ENCODE data around the gene SBF2.

Gene SBF2

DNA sequence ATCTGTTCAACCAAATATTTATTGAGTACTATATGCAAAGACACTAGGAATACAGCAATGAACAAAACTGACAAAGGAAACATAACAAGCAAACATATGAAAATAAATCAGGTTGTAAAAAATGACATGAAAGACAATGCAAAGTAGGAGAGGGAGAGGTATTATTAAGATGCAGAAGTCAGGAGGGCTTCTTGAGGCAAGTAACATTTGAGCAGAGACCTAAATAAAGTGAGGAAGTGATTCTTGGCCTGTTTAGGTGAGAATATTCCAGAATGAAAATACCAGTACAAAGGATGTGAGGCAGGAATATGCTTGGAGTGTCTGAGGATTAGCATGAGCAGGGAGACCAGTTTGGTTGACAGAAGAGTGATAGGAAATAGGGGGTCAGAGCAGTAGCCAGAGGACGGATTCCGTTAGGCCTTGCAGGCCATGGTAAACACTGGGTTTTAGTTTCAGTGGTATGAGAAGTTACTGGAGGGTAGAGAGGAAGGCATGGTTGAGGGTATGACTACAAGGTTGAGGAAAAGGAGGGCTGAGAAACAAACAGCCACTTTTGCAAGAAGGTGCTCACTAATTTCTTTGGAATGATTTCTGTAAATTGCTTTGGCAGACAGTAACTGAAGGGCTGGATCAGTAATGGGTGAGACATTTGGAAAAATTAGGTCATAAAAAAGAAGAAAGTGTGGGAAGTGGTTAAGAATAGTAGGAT is 438.3 kb downstream of the SBF2 start:
- DNase-seq (ENCODE audit: low read depth in 3 of 3), result no peak

DNA sequence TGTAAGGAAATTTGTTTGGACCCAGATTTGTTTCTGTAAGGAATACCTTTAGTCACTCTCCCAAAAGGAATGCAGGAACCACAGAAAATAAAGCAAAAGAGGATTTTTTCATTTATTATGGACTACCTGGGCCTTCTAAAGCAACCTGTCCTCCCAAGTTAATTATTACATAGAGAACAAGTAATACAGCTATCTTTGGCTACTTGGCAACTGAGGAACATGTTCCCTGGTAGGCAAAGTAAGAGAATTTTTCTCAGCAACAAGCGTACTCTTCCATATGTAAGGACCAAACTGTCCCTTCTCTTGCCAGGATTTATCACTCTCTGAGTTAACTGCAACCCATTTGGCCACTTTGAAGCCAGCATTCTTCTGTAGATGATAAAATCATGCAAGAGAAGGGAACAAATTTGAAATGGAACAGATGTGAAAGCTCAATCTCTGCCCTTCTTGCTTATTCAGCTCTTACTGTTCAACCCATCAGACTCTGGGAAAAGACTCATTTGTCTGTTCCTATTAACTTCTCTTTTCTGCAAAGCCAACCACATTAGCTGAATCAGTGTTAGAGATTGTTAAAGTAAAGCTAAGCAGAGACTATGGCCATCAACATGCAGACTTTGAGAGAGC is 440.0 kb downstream of the SBF2 start:
- no peak for DNase-seq (ENCODE audit: low read depth in 3 of 3)

DNA sequence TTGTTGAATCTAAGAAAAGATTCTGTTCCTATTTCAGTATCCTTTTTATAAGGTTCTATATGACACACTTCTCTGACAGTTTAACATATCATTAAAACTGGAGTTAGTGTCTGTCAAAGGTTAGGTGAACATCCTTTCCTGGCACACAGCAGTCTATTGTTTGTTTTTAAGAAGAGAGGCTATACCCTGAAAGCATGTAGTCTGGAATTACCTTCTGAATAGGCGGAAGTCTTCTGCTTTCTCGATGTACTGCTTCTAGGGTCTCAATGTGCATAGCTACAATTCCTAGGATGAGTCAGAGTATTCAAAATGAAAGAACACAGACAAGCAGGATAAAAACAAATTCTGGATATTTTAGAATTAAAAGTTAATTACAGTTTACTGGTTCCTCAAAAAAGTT is 441.6 kb downstream of the SBF2 start:
- no peak for DNase-seq (ENCODE audit: low read depth in 3 of 3)

DNA sequence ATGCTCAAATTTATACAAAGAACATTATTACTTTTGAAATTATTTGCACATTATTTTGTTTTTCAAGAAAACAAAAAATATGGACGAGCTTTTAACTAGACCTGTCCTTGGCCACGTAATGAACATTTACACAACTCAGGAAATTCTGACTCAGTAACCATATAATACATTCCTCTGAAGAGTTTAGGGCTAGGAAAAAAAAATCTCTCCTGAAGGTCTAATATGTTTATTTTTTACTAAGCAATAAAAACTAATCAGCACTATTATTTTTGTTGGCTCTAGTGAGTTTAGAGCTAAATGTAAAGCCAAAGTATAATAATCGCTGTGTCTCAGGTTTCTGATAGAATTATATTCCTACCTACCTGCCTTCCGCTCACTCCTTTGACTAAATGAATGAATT is 442.7 kb downstream of the SBF2 start:
- DNase-seq (ENCODE audit: low read depth in 3 of 3), result no peak

DNA sequence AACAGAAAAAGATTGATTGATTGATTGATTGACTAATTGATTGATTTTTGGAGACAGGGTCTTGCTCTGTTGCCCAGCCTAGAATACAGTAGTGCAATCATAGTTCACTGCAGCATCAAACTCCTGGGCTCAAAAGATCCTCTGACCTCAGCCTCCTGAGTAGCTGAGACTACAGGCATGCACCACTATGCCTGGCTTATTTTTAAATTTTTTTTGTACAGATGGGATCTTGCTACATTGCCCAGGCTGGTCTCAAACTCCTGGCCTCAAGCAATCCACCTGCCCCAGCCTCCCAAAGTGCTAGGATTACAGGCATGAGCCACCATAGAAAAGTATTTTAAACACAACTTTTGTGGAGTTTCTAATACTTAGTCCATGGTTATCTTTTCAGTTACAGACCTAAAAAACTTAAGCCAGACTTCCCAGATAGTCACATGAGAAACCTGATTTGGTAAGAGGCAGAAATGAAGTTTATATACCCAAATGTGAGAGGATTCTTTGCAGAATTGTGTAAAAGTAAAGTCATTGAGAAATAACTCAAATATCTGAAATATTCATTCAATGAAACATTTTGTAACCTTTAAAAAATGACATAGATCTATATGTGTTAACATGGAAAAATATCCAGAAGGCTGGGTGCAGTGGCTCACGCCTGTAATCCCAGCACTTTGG is 443.7 kb downstream of the SBF2 start:
- no peak for DNase-seq (ENCODE audit: low read depth in 3 of 3)

DNA sequence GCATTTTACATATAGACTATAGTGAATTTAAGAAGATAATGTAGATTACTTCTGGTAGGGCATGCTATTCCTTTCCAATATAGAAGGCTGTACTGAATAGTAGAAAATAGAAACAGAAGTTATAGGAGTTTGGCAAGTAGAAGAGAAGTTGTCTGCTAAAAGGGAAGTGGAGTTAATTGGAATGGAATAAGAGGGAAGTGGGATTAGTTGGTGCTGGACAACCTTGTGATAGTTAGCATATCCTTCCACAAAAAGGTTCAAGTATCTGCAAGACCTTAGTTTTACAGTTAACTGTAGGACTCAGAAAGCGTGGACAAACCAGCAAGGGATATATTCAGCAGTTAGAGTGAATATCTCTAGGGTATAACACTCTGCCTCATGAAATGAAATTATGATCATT is 444.6 kb downstream of the SBF2 start:
- DNase-seq (ENCODE audit: low read depth in 3 of 3), result no peak

DNA sequence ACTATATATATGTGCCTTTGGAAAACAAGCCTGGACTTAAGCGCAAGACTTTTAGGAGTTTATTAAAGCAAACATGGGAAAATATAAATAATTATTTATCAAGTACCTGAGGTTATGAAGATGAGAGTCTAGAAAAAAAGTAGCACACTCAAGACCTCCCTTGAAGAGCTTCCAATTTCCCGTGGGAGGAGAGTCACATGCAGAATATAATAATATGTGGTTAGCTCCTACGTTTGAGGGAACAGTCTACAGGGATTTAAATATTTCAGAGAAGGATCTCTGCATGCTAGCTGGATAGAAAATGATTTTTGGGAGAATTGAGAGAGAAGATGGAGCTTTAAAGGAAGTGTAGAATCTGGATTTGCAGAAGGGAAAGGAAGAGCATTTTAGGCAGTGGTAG is 446.4 kb downstream of the SBF2 start:
- DNase-seq (ENCODE audit: low read depth in 3 of 3), result no peak

DNA sequence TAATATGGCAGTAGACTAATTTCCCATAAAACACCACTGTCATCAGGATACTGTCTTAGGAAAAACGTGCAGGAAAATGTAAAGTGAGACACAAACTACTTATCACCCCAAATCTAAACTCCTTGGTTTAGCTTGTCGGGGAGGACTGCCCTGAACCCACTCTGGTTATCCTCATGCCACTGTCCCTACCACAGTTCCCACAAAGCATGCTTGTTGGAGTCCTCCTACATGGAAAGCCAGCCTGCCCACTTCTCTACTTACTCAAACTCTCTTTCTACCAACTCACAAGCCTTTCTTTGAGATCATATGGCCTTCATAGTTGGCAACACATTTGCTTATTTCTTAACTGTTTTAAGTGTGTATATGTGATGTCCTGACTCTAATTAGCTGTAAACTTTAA is 451.1 kb downstream of the SBF2 start:
- no peak for DNase-seq (ENCODE audit: low read depth in 3 of 3)

DNA sequence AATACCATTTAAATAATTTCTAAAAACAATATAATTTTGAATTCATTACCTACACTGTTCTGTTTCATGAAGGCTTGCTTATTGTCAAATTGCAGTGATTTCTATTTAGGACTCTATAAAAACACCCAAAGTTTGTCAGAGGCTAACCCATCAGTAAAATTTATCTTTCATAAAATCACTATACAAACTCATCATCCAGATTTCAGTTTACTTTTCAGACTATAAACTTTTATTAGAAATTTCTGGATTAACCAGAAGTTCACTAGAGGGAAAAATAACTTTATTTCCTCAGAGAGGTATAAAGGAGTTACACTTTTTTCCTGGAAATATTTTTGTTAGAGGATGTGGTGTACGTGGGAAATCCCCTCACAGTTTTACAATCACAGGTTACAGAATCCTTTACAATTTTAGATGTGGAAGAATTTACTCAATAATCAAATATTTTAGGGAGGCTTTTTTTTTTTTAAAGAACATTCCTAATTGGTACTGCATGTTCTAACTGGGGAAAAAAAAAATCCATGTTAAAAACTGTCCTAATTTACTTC is 453.5 kb downstream of the SBF2 start:
- no peak for DNase-seq (ENCODE audit: low read depth in 3 of 3)

DNA sequence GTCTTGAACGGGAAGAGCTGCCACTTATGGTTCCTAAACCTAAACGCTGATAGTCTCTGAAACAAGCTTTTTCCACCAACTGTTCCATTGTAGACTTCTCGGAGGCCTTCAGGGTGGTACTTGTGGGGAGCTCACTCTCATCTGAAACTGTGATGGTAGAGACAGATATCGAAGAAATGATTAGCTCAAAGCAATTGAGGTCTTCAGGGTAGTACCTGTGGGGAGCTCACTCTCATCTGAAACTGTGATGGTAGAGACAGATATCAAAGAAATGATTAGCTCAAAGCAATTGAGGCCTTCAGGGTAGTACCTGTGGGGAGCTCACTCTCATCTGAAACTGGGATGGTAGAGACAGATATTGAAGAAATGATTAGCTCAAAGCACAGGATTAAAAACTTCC is 454.5 kb downstream of the SBF2 start:
- no peak for DNase-seq (ENCODE audit: low read depth in 3 of 3)

DNA sequence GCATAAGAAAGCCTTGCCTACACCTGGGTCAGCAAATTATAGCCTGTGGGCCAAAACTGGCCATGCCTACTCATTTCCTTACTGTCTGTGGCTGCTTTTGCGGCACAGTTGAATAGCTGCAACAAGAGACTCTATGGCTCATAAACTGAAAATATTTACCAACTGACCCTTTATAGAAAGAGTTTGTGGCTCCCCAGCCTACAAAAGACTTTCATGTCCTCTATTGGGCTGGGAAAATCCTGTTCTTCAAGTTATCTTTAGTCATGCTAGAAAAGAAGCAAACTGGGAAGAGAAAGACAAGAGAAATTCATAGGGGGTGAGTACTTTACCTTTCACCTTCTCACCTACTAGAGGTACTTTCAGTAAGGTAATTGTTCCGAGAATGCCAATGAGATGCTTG is 455.1 kb downstream of the SBF2 start:
- DNase-seq (ENCODE audit: low read depth in 3 of 3), result no peak

DNA sequence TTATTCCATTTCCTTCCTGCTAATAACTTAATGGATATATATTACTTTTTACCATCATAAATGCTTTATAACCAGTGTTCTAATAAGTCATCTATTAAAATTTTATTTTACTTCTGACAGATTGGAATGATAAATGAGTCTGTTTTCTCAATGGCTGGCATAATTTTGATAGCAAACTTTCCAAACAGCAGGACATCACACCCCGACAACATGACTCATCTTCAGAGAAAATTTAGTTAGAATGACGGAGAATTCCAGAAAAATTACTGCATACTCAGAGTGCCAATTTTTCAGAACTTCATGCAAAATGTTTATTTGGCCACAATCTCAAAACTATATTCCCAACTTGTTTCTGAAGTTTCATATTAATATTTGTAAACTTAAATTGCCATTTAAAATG is 455.8 kb downstream of the SBF2 start:
- DNase-seq (ENCODE audit: low read depth in 3 of 3), result no peak

DNA sequence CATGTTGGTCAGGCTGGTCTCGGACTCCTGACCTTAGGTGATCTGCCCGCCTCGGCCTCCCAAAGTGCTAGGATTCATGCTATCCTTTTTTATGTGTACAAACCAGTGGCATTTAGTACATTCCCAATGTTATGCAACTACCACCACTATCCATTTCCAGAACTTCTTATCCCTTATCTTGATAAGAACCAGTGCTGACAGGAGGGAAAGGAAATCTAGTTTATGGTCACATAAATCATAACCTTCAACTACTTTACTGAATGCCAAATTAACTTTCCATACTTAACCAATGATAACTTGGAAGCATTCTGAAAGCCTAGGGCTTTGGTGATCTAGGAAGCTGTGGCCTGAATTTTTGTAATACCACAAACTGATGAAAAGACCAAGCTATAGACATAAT is 459.7 kb downstream of the SBF2 start:
- no peak for DNase-seq (ENCODE audit: low read depth in 3 of 3)

DNA sequence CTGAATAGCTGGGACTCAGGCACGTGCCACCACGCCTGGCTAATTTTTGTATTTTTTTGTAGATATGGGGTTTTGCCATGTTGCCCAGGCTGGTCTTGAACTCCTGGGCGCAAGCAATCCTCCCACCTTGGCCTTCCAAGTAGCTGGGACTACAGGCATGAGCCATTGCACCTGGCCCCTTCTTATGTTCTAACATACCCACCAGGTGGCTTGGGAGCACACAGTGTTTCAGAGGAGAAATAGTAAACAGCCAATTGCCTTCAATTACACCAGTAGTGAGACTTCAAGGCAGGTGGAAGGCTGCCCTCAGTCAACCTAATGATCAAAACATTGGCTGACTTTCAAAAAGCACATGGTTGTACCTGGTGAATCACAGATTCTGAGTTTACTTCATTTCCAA is 462.9 kb downstream of the SBF2 start:
- DNase-seq (ENCODE audit: low read depth in 3 of 3), result no peak

DNA sequence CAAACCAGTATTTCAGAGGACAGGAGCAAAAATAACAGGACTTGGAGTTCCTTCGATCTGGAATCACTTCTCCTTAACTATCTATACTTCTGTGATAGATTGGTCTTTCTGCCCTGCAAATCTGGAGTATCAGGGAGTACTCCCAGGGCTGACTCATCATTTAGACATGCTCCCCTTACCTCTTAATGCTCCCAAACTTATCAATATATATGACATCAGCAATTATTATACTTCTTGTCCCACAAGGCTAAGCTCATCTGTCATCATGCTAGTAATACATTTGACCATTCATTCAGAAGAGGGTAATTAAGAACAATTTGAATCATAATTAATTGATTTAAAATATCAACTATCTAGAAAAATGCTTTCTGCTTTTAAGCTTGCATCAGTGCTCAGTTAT is 466.3 kb downstream of the SBF2 start:
- DNase-seq (ENCODE audit: low read depth in 3 of 3), result no peak

DNA sequence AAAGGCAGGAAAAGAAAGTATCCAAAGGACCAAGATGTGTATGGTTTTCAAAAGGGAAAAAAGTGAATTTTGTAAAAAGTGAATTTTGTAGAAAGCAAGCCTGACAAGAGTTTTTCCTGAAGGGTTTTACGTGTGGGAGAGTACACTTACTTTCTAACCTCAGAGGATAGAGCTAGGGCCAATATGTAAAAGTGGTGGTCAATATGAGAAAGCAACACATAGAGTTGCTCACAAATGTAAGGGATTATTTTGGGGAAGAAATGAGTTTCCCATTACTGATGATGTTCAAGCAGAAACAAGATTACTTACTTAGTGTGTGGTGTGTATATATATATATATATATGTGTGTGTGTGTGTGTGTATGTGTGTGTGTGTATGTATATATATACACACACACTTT is 467.6 kb downstream of the SBF2 start:
- DNase-seq (ENCODE audit: low read depth in 3 of 3), result no peak

DNA sequence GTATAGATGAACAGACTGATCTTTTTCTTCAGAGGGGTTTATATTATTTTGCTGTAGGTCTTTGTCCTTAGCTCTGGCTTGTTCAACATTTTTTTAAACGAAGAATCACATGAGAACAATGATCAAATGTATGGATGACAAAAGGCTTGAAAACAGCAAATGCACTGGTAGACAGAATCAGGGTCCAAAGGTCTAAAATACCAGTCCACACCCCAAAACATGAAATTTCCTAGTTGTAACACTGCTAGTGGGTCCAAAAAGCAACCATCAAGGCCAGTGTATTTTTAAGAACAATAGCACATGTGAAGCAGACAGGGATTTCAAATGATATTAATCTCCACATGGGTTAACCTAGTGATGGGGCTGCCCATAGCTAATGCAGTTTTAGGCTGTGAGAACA is 468.1 kb downstream of the SBF2 start:
- no peak for DNase-seq (ENCODE audit: low read depth in 3 of 3)

DNA sequence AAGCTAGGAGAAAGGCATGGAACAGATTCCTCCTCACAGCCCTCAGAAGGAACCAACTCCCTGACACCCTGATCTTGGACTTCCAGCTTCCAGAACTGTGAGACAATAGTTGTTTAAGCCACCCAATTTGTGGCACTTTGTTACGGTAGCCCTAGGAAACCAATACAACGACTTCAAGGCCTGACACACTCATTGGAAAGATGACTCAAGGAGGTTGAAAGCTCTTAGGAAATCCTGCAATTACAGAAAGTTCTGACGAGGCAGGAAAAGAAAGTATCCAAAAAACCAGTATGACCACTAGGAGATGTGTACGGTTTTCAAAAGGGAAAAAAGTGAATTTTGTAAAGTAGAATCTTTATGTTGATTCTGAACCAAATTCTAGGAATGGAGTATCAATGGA is 468.7 kb downstream of the SBF2 start:
- DNase-seq (ENCODE audit: low read depth in 3 of 3), result no peak

DNA sequence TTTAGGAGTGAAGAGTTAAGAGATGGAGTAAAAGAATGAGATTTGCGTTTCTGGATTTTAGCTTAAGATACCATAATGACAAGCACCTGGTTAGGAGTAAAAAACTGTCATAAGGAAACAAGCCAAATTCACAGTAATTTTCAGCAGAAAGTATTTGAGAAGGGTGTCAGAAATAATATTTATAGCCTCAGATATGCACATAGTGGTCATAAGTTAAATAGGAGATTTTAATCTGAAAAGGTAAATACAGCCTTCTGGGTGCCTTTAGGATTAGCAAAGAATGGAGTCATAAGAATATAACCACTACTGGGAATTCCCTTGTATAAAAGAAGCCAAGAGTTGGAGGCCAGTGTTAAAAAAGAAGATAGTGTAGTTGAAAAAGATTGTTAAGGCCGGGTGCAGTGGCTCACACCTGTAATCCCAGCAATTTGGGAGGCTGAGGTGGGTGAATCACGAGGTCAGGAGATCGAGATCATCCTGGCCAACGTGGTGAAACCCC is 470.1 kb downstream of the SBF2 start:
- no peak for DNase-seq (ENCODE audit: low read depth in 3 of 3)

DNA sequence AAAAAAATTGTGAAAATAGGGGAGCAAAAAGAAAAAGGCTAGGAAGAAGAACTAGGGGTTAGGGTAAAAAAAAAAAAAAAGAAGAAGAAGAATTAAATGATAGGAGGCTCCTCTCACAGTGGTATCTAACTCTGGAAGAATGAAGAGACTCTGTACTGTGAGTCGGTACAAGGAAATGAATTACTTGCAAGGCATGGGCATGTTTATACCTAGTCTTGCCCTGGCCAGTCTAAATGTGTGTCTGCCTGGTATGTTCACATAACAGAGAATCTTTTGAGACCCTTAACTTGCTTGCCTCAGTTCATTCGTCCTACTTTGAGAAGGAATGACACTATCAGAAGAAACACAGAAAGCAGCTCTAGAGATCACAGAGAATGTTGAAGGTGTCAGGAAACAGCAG is 470.6 kb downstream of the SBF2 start:
- no peak for DNase-seq (ENCODE audit: low read depth in 3 of 3)

DNA sequence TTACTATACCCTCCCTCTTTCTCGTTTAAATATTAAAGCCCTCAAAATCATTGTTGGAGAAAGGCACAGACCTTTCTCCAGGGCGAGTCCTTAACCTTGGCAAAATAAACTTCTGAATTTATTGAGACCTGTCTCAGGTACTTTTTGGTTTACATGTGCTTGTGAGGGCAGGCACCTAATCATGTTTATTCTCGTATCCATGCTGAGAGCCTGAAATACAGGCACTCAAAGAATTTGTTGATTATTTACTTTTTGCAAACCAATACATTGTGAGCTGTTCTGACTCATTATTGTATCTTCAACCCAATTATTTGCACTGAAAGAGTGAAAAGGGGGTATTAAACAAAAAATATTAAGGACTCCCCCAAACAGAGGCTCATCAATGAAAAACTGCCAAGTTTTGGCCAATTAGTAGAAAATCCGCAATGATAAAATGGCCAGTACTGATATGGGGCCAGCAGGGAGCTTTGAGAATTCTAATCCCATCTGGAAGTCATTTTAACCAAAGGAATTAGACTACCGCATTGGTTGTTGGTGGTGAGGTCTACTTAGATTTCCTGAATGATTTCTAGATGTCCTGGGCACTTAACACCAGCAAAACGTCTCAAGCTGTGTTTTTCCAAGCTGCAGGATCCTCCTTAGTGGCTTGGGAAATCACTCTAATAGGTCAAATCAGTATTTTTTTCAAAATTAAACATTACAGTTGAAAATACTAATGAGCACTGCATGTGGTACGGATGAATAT is 472.8 kb downstream of the SBF2 start:
- no peak for DNase-seq (ENCODE audit: low read depth in 3 of 3)

DNA sequence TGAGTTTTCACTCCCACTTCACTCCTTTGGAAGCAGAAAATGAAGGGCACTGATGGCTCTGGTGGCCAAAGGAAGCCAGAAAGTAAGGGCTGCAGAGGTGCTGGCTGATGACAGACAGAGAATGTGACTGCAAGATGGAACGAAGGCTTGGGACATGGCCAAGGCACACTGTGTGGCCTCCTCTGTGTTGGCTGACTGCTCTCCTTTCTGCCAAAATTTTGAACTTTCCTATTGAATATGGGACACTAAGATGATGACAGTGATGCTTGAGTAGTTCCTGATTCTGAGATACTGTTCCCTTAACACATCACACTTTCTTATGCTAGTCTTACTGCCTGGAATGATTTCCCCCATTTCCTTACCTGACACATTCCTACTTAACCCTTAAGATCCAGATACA is 473.8 kb downstream of the SBF2 start:
- no peak for DNase-seq (ENCODE audit: low read depth in 3 of 3)
